Prostate gland (tissue), 2 donors: Measurements from ENCODE around the gene MUC13. TPM values are rescaled to one million over a fixed set of nuclear protein-coding genes. Genes with fewer than 3 reads are reported as not detected.

Experiments
- DNase-seq: peaks from one replicate; pipeline ENCODE4 v3.0.0-alpha.2; 2019; ENCODE audit warnings: low spot score
- H3K27ac ChIP-seq, 2 donors: fragments of 200-600 bp; sonication (generic); 2 replicates each; pipeline ENCODE4 v1.5.1; 2017 to 2019
- H3K27me3 ChIP-seq: fragments of 200-600 bp; sonication (generic); replicated peaks from 2 replicates; pipeline ENCODE4 v1.5.1; 2019; ENCODE audit not compliant: insufficient read depth
- H3K36me3 ChIP-seq, 2 donors: fragments of 200-600 bp; sonication (generic); 1 replicate in 1 of 2; 2 replicates in 1 of 2; pipeline versions ENCODE4 v1.5.1 to v1.8.1; 2017 to 2019
- H3K4me1 ChIP-seq: fragments of 200-600 bp; sonication (generic); replicated peaks from 2 replicates; pipeline ENCODE4 v1.5.1; 2019
- H3K4me3 ChIP-seq, 2 donors: fragments of 200-600 bp; sonication (generic); 2 replicates each; pipeline ENCODE4 v1.5.1; 2017 to 2019
- H3K9me3 ChIP-seq: fragments of 200-600 bp; sonication (generic); 2 replicates; pipeline ENCODE4 v1.5.1; 2017
- POLR2A ChIP-seq: fragments of 450-650 bp; IDR thresholded peaks from one replicate; pipeline ENCODE4 v1.6.1; 2016; ENCODE audit warnings: antibody characterized with exemption, mild to moderate bottlenecking
- POLR2AphosphoS5 ChIP-seq: sonication (generic); formaldehyde crosslinking; IDR thresholded peaks from one replicate; pipeline ENCODE4 v1.6.1; 2017; ENCODE audit warnings: antibody characterized with exemption
- WGBS: methylation state at CpG from one replicate; pipeline ENCODE4 v1.1.5; 2018; 5-methylcytosine and 5-hydroxymethylcytosine counted together
- intact Hi-C: fragments of 100-400 bp; cut with DNase I; formaldehyde crosslinking; loops from one replicate; pipeline ENCODE4 v1.14.2; 2022
- total RNA-seq, 2 donors: library from RNA; depleted of rRNA; stranded (reverse); fragments of >200 nt; gene quantifications; one replicate each; pipeline ENCODE4 v1.1.0, GENCODE V29; 2016
- TF ChIP-seq, protein P1 (sequence below), 4 experiments: fragments of 200-600 bp in 2 of 4; fragments of 450-650 bp in 2 of 4; sonication (generic) in 2 of 4; IDR thresholded peaks; 1 replicate in 3 of 4; 2 replicates in 1 of 4; pipeline ENCODE4 v1.5.1; 2016 to 2019; ENCODE audit warnings: antibody characterized with exemption in 4 of 4, mild to moderate bottlenecking in 2 of 4, moderate library complexity in 2 of 4

The MUC13 gene
- total RNA-seq, 2 donors from 2014 or later = 1.3 to 1.5 TPM

DNA sequence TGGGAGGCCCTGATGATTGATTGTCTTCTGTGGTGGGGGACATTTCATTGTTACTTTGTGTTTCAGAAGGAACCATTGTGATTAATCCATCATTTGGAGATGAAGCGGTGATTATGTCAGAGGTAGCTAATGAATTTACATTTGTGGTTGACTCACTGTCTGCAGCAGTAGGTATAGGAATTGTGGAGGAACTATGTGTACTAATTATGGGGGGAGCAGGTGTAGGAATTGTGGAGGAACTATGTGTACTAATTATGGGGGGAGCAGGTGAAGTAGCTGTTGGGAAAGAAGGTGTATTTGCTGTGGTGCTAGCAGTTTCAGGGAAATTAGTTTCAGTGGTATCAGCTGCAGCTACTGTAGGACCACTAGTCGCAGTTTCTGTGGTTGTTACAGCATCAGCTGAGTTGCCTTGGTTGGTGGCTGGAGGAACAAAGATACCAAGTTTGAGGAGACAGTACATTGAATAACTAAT is 6.9 kb downstream of the MUC13 start:
- WGBS = 96% methylated on average over 2 of the region's 2 CpGs
- no peaks in the 10 kb centered on the region for H3K4me1 ChIP-seq
- no peaks in the 10 kb centered on the region for H3K27me3 ChIP-seq
- no peaks in the 10 kb centered on the region for H3K9me3 ChIP-seq
- H3K36me3 ChIP-seq = no peaks in the 10 kb centered on the region
- no peak for TF ChIP-seq POLR2A
- TF ChIP-seq, protein P1, sequence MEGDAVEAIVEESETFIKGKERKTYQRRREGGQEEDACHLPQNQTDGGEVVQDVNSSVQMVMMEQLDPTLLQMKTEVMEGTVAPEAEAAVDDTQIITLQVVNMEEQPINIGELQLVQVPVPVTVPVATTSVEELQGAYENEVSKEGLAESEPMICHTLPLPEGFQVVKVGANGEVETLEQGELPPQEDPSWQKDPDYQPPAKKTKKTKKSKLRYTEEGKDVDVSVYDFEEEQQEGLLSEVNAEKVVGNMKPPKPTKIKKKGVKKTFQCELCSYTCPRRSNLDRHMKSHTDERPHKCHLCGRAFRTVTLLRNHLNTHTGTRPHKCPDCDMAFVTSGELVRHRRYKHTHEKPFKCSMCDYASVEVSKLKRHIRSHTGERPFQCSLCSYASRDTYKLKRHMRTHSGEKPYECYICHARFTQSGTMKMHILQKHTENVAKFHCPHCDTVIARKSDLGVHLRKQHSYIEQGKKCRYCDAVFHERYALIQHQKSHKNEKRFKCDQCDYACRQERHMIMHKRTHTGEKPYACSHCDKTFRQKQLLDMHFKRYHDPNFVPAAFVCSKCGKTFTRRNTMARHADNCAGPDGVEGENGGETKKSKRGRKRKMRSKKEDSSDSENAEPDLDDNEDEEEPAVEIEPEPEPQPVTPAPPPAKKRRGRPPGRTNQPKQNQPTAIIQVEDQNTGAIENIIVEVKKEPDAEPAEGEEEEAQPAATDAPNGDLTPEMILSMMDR (IDR thresholded peaks at IDR 0.05) = no peak
- TF ChIP-seq POLR2AphosphoS5 = no peak
- DNase-seq = no peak
- no peak overlapping the region for H3K27ac ChIP-seq
- intact Hi-C loops = loop anchor here (2.0 to 10.0 kb wide), 5 partner anchors 70 to 660 kb away; no protein-coding TSS in a partner anchor
- H3K4me3 ChIP-seq = no peak overlapping the region

DNA sequence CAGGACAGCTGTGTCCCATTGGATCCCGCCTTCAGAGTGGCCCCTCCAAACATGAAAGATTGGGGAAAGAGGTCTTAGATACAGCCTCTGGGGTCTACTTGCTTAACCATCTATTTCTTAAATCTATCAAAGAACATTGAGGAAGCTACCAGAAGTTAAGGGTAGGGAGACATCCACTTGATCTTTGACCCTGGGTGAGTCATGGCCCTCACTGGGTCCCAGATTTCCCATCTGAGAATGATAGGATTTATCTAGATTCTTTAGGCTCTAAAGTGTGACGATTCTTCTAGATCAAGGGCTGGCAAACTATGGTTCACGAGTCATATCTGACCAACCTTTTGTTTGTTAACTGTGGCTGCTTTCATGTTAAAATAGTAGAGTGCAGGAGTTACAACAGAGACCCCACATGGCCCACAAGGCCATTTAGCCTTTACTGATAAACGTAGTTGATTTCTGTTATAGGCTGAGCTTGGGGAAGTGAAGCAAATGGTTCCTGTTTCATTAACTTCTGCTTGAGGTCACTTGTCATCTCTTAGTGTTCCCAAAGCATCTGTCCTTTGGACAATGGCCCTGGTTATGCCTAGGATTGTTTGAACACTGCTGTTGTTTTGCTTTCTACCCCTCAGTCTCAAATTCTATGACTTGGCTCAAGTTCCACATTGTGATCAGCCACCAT is 8.0 kb downstream of the MUC13 start:
- no peak overlapping the region for H3K27ac ChIP-seq
- no peak for DNase-seq
- no peak overlapping the region for H3K4me3 ChIP-seq
- TF ChIP-seq, protein P1 (IDR thresholded peaks at IDR 0.05) = no peak
- TF ChIP-seq POLR2A = no peak
- TF ChIP-seq POLR2AphosphoS5 = no peak
- H3K36me3 ChIP-seq = no peaks in the 10 kb centered on the region
- no peaks in the 10 kb centered on the region for H3K9me3 ChIP-seq
- no peaks in the 10 kb centered on the region for H3K27me3 ChIP-seq
- WGBS = 84% methylated on average over 4 of the region's 4 CpGs
- intact Hi-C loops = loop anchor here (5.0 to 10.0 kb wide), 3 partner anchors 71 to 661 kb away; no protein-coding TSS in a partner anchor
- H3K4me1 ChIP-seq = no peaks in the 10 kb centered on the region

DNA sequence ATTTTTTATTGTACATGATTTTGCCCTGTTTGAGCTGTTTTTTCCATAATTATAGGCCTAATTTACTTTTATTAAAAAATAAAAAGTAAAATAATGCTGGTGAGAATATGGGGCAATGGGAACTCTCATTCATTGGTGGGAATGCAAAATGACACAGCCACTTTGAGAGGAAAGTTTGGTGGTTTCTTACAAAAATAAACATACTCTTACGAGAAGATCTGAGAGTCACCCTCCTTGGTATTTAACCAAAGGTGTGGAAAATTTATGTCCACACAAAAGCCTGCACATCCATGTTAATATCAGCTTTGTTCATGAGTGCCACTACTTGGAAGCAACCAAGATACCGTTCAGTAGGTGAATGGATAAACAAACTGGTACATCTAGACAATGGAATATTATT is 9.8 kb downstream of the MUC13 start:
- H3K27ac ChIP-seq = no peak overlapping the region
- no peak for DNase-seq
- 79% methylated on average over 2 of the region's 2 CpGs for WGBS
- H3K36me3 ChIP-seq = no peaks in the 10 kb centered on the region
- no peak overlapping the region for H3K4me3 ChIP-seq
- intact Hi-C loops = loop anchor here (5.0 to 10.0 kb wide), 3 partner anchors 73 to 663 kb away; no protein-coding TSS in a partner anchor
- TF ChIP-seq POLR2A (no peak), POLR2AphosphoS5 (no peak)
- TF ChIP-seq, protein P1 (IDR thresholded peaks at IDR 0.05) = no peak
- H3K9me3 ChIP-seq = no peaks in the 10 kb centered on the region
- H3K4me1 ChIP-seq = no peaks in the 10 kb centered on the region
- H3K27me3 ChIP-seq = no peaks in the 10 kb centered on the region

DNA sequence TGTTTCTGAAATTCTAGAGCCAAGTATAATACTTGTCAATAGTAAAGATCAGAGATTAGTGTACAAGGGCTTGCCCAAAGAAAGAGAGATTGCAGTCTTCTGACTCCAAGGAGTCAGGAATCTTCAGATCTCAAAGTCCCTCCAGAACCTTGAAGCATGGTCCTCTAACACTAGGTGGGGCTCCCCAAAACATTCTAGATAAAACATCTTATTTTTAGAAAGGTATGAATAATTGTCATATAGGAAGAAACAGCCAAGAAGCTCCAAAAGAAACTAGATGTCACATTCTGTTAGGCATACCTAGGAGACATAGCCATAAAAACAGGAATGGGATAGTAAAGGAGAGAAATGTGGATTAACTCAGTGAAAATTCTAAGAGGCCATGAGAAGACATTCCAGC is 10.7 kb downstream of the MUC13 start:
- TF ChIP-seq POLR2A (no peak), POLR2AphosphoS5 (no peak)
- TF ChIP-seq, protein P1 (IDR thresholded peaks at IDR 0.05) = no peak
- Histone ChIP-seq H3K27ac (no peak overlapping the region), H3K9me3 (no peaks in the 10 kb centered on the region), H3K27me3 (no peaks in the 10 kb centered on the region), H3K4me1 (no peaks in the 10 kb centered on the region), H3K36me3 (no peaks in the 10 kb centered on the region), H3K4me3 (no peak overlapping the region)
- intact Hi-C loops = loop anchor here (10.0 kb wide), 1 partner anchor 241 kb away; no protein-coding TSS in a partner anchor
- DNase-seq = no peak

DNA sequence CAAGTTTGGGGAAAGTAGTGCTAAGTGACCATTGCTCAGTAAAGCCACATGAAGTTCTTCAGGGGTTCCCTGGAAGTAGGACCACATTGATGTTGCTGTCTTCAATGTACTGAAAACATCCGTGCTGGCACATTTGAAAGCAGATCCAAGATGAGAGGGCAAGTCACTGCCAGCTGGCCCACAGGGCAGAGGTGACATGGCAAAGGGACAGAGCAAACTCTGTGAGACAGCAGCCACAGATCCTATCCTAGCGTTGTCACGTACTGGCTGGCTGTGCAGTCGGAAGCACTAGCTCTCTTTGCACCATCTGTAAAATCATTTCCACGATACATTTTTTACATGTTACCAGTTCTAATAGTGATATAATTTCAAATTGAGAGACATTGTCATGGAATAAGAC is 13.8 kb downstream of the MUC13 start:
- Histone ChIP-seq H3K36me3 (no peaks in the 10 kb centered on the region), H3K9me3 (no peaks in the 10 kb centered on the region), H3K4me1 (no peaks in the 10 kb centered on the region), H3K27ac (no peak overlapping the region), H3K4me3 (no peak overlapping the region), H3K27me3 (no peaks in the 10 kb centered on the region)
- WGBS = 72% methylated on average over 5 of the region's 5 CpGs
- peak; percentile 21 for DNase-seq
- peak; percentile 23 for TF ChIP-seq POLR2AphosphoS5
- TF ChIP-seq, protein P1 (IDR thresholded peaks at IDR 0.05) = no peak
- intact Hi-C loops = loop anchor here (10.0 kb wide), 1 partner anchor 244 kb away; no protein-coding TSS in a partner anchor
